ENCODE results near the gene PANX3.

The PANX3 gene

DNA sequence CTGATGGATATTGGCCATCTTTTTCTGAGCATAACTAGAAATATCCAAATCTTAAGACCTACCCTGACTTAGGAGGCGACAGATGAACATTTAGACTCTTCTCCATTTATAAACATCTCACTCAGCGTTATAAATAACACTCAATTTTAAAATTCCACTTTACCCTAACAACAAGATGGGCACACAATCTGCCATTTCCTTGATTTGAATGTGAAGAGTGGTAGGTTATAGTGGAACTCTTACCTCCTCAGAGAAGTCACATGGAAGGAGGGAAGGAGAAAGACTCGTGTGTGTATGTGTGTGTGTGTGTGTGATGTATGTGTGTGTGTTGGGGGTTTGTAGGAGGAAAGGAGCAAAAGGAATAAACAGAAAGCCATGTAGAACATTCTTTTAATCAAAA lies 47.3 kb downstream of the PANX3 start:
- no peak for DNase-seq (ENCODE audit: low read depth, low spot score)

GRCh38 chr11:124658986-124659385 lies 47.8 kb downstream of the PANX3 start:
- no peak for DNase-seq (ENCODE audit: low read depth, low spot score)

GRCh38 chr11:124661553-124661952 lies 50.3 kb downstream of the PANX3 start:
- DNase-seq (ENCODE audit: low read depth, low spot score), result no peak

- no peak for DNase-seq (ENCODE audit: low read depth, low spot score)
These were observed 50.9 kb downstream of the PANX3 start for GRCh38 chr11:124662106-124662505.

DNA sequence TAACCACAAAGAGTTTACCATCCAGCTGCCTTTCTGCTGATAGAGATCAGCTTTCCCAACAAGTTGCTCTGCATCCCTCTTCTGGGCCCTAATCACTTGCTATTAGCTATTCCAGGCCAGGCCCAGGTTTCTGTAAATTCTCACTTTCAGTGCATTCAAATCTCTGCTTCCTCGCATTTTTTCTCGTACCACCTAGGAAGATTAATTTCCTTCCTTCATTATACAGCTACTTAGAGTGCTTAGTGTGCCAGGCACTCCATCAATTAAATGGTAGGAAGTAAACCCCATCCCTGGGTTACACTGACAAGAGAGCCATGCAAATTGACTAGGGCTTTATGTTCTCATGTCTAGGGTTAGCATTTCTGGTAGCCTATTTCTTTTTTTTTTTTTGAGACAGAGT lies 52.6 kb downstream of the PANX3 start:
- no peak for DNase-seq (ENCODE audit: low read depth, low spot score)

DNA sequence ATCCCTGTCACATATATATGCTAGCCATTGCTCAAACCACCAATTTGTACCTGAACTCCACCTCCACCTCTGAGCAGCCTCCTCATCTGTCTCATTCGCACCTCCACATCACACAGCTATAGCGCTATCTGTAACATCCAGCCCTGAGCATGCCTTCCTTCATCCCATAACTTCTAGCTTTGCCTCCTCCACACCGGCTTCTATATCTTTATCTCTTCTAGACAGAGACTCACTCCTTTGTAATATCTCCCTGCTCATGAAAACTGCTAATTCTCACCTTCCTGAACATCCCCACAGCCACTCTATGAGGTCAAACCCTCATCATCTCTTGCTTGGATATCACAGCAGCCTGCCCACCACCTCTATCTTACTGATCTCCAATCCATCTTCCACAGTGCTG lies 56.4 kb downstream of the PANX3 start:
- DNase-seq (ENCODE audit: low read depth, low spot score), result no peak

- no peak for DNase-seq (ENCODE audit: low read depth, low spot score)
These were observed 58.0 kb downstream of the PANX3 start for GRCh38 chr11:124669193-124669592.

All from smooth muscle cell of the brain vasculature (primary cell).